HepG2 (cell line): ENCODE results near the gene PLD2. TPM values are rescaled to one million over a fixed set of nuclear protein-coding genes. Genes with fewer than 3 reads are reported as not detected.
A peak's percentile ranks its signal among the peaks of the same experiment; 100 is the strongest.

Experiments used
- AKAP8 ChIP-seq: sonication (generic); formaldehyde crosslinking; IDR thresholded peaks from 2 replicates; pipeline ENCODE4 v1.5.1; 2020; ENCODE audit warnings: mild to moderate bottlenecking, missing genetic modification reagents
- ERF ChIP-seq: IDR thresholded peaks from 2 replicates; pipeline ENCODE4 v1.6.1; 2018; ENCODE audit warnings: missing biosample characterization, missing genetic modification reagents
- GZF1 ChIP-seq: sonication (generic); formaldehyde crosslinking; IDR thresholded peaks from 2 replicates; pipeline ENCODE4 v1.5.1; 2020; ENCODE audit warnings: mild to moderate bottlenecking, missing genetic modification reagents
- HDAC1 ChIP-seq: sonication (generic); formaldehyde crosslinking; IDR thresholded peaks from 2 replicates; pipeline ENCODE4 v1.5.1; 2020; ENCODE audit warnings: mild to moderate bottlenecking, missing genetic modification reagents
- JUN ChIP-seq: sonication (generic); formaldehyde crosslinking; IDR thresholded peaks from 2 replicates; pipeline ENCODE4 v1.4.0; 2020; ENCODE audit warnings: mild to moderate bottlenecking, missing genetic modification reagents
- MED13 ChIP-seq: sonication (generic); formaldehyde crosslinking; IDR thresholded peaks from 2 replicates; pipeline ENCODE4 v1.5.0; 2020; ENCODE audit warnings: missing genetic modification reagents
- RBM39 ChIP-seq: fragments of 200-400 bp; formaldehyde crosslinking; IDR thresholded peaks from one replicate; pipeline ENCODE4 v1.6.1; 2018; ENCODE audit warnings: antibody characterized with exemption, mild to moderate bottlenecking, low read depth, low read length; ENCODE audit not compliant: poor library complexity, severe bottlenecking
- SALL1 ChIP-seq: sonication (generic); formaldehyde crosslinking; IDR thresholded peaks from 2 replicates; pipeline ENCODE4 v1.8.0; 2022; ENCODE audit warnings: mild to moderate bottlenecking, missing genetic modification reagents
- SIN3A ChIP-seq: IDR thresholded peaks from 2 replicates; pipeline ENCODE4 v1.6.1; 2011; ENCODE audit warnings: low read depth, mild to moderate bottlenecking, control low read depth, low read length, borderline replicate concordance
- SMARCE1 ChIP-seq: fragments of 450-650 bp; IDR thresholded peaks from 2 replicates; pipeline ENCODE4 v1.6.1; 2017; ENCODE audit warnings: borderline replicate concordance
- ZNF225 ChIP-seq: sonication (generic); formaldehyde crosslinking; IDR thresholded peaks from 2 replicates; pipeline ENCODE4 v1.4.0; 2020; ENCODE audit warnings: mild to moderate bottlenecking, missing genetic modification reagents
- ZNF296 ChIP-seq: sonication (generic); formaldehyde crosslinking; conservative IDR thresholded peaks from 2 replicates; pipeline ENCODE4 v1.5.0; 2020; ENCODE audit warnings: mild to moderate bottlenecking, missing genetic modification reagents
- ZNF333 ChIP-seq: sonication (generic); formaldehyde crosslinking; IDR thresholded peaks from 2 replicates; pipeline ENCODE4 v1.4.0; 2020; ENCODE audit warnings: mild to moderate bottlenecking, missing genetic modification reagents, borderline replicate concordance
- ZNF337 ChIP-seq: sonication (generic); formaldehyde crosslinking; IDR thresholded peaks from 2 replicates; pipeline ENCODE4 v1.5.1; 2020; ENCODE audit warnings: missing genetic modification reagents, low read depth, mild to moderate bottlenecking, borderline replicate concordance
- ZNF724P ChIP-seq: sonication (generic); formaldehyde crosslinking; IDR thresholded peaks from 2 replicates; pipeline ENCODE4 v1.8.0; 2022; ENCODE audit warnings: missing genetic modification reagents, borderline replicate concordance
- ZNF782 ChIP-seq: sonication (generic); formaldehyde crosslinking; IDR thresholded peaks from 2 replicates; pipeline ENCODE4 v1.4.0; 2020; ENCODE audit warnings: missing genetic modification reagents, mild to moderate bottlenecking, borderline replicate concordance
- ZSCAN25 ChIP-seq: sonication (generic); formaldehyde crosslinking; IDR thresholded peaks from 2 replicates; pipeline ENCODE4 v1.8.0; 2022; ENCODE audit warnings: mild to moderate bottlenecking, missing genetic modification reagents
- polyA plus RNA-seq, 8 experiments: library from polyadenylated mRNA; depleted of rRNA in 3 of 8; stranded (reverse) in 7 of 8; unstranded in 1 of 8; fragments of >200 nt; fragmentation: Illumina TruSeq in 4 of 8; extraction: Trizol in 4 of 8; gene quantifications; 2 replicates each; pipeline versions ENCODE4 v1.2.1 to v1.2.3, GENCODE V29; 2011 to 2016; ENCODE audit warnings: low read depth in 4 of 8, missing spikeins in 1 of 8, mixed read lengths in 1 of 8; ENCODE audit not compliant: insufficient read depth in 1 of 8
- total RNA-seq, 5 experiments: library from RNA; depleted of rRNA; stranded (reverse); fragments of >200 nt; fragmentation: Illumina TruSeq; extraction: Trizol; gene quantifications; 2 replicates each; pipeline ENCODE4 v1.2.3, GENCODE V29; 2016; ENCODE audit warnings: low read depth in 1 of 5

The PLD2 gene
- total and polyA plus RNA-seq, 2 of the 13 experiments (the other 11 are each of a cell fraction or from before 2014, with no cell fraction given), result 13.4 to 29.7 TPM

DNA sequence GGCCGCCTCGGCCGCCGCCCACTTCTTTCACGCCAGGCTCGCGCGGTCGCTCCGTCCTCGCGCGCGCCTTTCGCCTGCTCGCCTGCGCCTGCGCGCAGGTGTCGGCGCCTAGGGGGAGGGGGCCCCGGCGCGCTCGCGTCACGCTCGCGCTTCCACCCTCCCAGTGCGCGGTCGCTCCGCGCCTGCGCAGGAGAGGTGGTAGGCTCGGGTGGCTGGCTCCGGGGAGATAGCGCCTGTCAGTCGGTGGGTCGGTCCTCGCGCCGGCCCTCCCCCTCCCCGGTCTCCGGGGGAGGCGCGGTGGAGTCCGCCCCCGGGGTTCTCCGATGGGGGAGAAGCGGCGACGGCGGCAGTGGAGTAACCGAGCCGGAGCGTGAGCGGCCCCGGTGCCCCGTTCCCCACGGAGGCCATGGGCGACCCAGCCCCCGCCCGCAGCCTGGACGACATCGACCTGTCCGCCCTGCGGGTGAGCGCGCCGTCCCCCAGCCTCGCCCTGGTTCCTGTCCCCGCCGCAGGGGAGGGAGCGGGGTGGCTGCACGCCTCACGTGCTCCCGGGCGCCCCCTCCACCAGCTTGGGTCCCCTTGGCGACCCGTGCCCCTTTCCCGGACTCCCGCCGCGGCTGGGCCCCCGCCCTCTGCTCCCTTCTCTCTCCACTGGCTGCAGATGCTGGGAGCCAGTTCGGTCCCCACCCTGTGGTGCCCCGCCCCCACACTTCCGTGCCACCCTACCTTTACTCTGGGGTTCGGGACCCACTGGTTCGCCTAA lies 26.4 kb downstream of the PLD2 start, which contains the start of gene MINK1 (continued):
- TF ChIP-seq AKAP8 (CRISPR knock-in tag) (0 out of 2 replicates have a peak, but pooled peaks have one; percentile 61), ZNF782 (CRISPR knock-in tag) (0 out of 2 replicates have a peak, but pooled peaks have one; percentile 12), SIN3A (peak; percentile 21; the same call in 1 of the 2 replicates), ZNF724P (CRISPR knock-in tag) (no peak), HDAC1 (CRISPR knock-in tag) (peak; percentile 22; the same call in 1 of the 2 replicates), ZNF337 (CRISPR knock-in tag) (0 out of 2 replicates have a peak, but pooled peaks have one; percentile 71), SALL1 (peak; percentile 63), MED13 (CRISPR knock-in tag) (peak; percentile 55; the same call in 1 of the 2 replicates), GZF1 (no peak), ZSCAN25 (CRISPR knock-in tag) (0 out of 2 replicates have a peak, but pooled peaks have one; percentile 29), ERF (0 out of 2 replicates have a peak, but pooled peaks have one; percentile 23), ZNF333 (CRISPR knock-in tag) (no peak), RBM39 (peak; percentile 38), ZNF296 (no peak), ZNF225 (CRISPR knock-in tag) (peak; percentile 72), JUN (CRISPR knock-in tag) (no peak), SMARCE1 (no peak)
